ENCODE measurements around the gene TSHR.

DNA sequence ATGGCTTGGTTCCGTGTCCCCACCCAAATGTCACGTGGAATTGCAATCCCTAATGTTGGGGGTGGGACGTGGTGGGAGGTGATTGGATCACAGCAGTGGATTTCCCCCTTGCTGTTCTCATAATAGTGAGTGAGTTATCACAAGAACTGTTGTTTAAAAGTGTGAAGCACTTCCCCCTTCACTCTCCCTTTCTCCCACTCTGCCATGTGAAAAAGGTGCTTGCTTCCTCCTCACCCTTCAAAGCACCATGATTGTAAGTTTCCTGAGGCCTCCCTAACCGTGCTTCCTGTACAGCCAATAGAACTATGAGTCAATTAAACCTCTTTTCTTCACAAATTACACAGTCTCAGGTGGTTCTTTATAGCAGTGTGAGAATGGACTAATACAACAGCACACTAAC lies 8.6 kb upstream of the TSHR start:
- TF ChIP-seq, protein P1, sequence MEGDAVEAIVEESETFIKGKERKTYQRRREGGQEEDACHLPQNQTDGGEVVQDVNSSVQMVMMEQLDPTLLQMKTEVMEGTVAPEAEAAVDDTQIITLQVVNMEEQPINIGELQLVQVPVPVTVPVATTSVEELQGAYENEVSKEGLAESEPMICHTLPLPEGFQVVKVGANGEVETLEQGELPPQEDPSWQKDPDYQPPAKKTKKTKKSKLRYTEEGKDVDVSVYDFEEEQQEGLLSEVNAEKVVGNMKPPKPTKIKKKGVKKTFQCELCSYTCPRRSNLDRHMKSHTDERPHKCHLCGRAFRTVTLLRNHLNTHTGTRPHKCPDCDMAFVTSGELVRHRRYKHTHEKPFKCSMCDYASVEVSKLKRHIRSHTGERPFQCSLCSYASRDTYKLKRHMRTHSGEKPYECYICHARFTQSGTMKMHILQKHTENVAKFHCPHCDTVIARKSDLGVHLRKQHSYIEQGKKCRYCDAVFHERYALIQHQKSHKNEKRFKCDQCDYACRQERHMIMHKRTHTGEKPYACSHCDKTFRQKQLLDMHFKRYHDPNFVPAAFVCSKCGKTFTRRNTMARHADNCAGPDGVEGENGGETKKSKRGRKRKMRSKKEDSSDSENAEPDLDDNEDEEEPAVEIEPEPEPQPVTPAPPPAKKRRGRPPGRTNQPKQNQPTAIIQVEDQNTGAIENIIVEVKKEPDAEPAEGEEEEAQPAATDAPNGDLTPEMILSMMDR (IDR thresholded peaks at IDR 0.05): no peak
- TF ChIP-seq POLR2A (IDR thresholded peaks at IDR 0.05): no peak
